Left lobe of liver (tissue), 2 donors: ENCODE data around the gene TMEM52B. TPM values are rescaled to one million over a fixed set of nuclear protein-coding genes. Genes with fewer than 3 reads are reported as not detected.

ENCODE experiments used
- ATAC-seq: fragments of 200-7000 bp; cut with Tn5 transposase; one replicate; pipeline ENCODE4 v1.9.1; 2020; ENCODE audit warnings: mild to moderate bottlenecking, moderate library complexity
- DNase-seq: peaks from one replicate; pipeline ENCODE4 v3.0.0-alpha.2; 2020; ENCODE audit warnings: low spot score
- total RNA-seq: library from RNA; stranded (reverse); gene quantifications from one replicate; pipeline ENCODE4 v1.2.1, GENCODE V29; 2021
- donor health status: DM: no; HTN: no; CAD: no; lungs with moderate emphysema.
- donor health status: DM: no; HTN: yes; CAD: no.

The TMEM52B gene
- total RNA-seq, 1 donor from 2014 or later: not detected

DNA sequence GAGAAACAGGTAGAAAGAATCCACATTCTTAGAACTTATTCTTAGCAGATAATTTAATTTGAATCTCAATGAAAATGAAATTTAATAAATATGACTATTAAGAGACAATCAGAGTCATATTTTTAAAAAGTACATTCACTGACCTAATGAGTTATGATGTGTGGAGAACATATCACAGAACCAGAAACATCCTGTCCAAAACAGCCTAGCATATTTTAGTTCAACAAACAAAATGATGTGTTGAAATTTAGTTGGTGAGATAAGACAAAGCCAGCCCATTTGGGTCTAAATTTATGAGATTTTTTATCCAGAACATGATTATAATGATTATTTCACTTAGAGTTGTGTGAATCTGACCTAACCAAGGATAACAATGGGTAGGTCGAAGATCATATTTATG is 59.7 kb downstream of the TMEM52B start:
- ATAC-seq: no peak
- DNase-seq: no peak

DNA sequence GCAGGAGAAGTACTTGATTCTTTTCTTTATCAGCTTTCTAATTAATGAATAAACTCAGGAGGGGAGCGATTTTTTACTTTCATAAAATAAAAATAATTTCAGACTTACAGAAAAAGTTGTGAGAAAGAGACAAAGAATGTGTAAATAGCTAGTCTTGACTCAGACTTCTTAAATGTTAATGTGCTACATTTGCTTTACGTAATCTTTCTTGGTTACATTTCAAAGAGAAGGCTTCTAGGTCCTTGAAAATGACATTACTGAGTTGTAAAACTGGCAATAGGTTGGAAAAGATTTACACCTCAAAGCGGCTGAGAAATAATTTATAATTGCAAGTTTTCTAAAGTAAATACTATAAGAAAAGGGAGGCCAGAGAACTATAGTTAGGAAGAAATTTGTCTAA is 62.5 kb downstream of the TMEM52B start:
- ATAC-seq (no peak), DNase-seq (no peak)

Other genes with a start within 250 kb of the TMEM52B start
- gene CLEC2A, start 246.7 kb upstream of the TMEM52B start, total RNA-seq: not detected
- 0.38 TPM for gene CLEC12A, start 207.6 kb upstream of the TMEM52B start, total RNA-seq
- 10.7 TPM for gene CLEC1B, start 179.9 kb upstream of the TMEM52B start, total RNA-seq
- gene CLEC12B, start 168.4 kb upstream of the TMEM52B start, total RNA-seq: not detected
- gene CLEC9A, start 148.3 kb upstream of the TMEM52B start, total RNA-seq: not detected
- gene CLEC1A, start 80.0 kb upstream of the TMEM52B start, total RNA-seq: 0.70 TPM
- 1.2 TPM for gene CLEC7A, start 48.8 kb upstream of the TMEM52B start, total RNA-seq
- gene OLR1, start 6.9 kb upstream of the TMEM52B start, total RNA-seq: 0.50 TPM
- gene GABARAPL1, start 33.8 kb downstream of the TMEM52B start, total RNA-seq: 92.9 TPM
- 0.53 TPM for gene KLRD1, start 128.8 kb downstream of the TMEM52B start, total RNA-seq
- 0.55 TPM for gene KLRK1, start 211.0 kb downstream of the TMEM52B start, total RNA-seq
- gene KLRC4, start 230.7 kb downstream of the TMEM52B start, total RNA-seq: not detected
- gene KLRC3, start 241.6 kb downstream of the TMEM52B start, total RNA-seq: not detected